M059J (cell line): ENCODE data around the gene OPN4. TPM values are rescaled to one million over a fixed set of nuclear protein-coding genes. Genes with fewer than 3 reads are reported as not detected.

ENCODE experiments used
- DNase-seq: peaks from one replicate; pipeline ENCODE4 v3.0.0-alpha.2; 2012; ENCODE audit warnings: low read depth
- total RNA-seq: library from RNA; depleted of rRNA; stranded (reverse); fragments of >200 nt; shearing (Covaris generic); gene quantifications from 2 replicates; pipeline ENCODE4 v1.2.3, GENCODE V29; 2014

OPN4 gene
- total RNA-seq, 1 experiment from 2014 or later, result 0.52 TPM

- DNase-seq, result peak; percentile 95
Observed at GRCh38 chr10:86647773-86648703, 6.3 kb upstream of the OPN4 start.

DNA sequence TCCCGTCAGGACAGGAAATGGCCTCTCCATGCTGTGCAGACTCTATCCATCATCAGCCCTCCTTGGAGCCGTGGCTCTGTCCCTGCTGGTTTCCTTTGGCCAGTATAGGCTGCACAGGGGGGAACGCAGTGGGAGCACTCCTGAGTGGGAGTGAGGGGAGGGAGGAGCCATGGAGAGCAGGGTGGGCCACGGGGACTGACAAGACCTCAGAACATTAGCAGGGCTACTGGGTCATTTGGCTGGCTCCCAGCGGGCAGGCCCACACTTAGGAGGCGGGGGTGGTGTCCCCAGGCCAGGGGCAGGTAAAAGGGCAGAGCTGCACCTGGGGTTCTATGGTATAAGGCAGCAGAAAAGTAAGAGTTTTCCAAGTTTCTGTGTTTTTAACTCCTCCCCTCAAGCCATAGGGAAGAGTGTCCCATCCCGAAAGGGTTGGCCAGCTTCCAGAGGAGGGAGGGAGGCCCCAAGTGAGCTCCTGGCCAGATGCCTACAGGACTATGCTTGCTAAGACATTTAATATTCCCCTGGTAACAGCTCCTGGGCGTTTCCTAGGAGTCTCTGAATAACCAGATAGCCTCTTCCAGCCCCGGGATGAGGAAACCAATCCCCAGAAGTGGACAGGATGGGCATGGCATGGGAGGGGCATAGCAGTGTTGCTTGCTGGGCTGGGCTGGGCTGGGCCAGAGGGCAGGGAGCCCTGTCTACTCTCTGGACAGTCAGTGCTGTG, 5.5 kb upstream of the OPN4 start:
- peak; percentile 98 for DNase-seq

DNA sequence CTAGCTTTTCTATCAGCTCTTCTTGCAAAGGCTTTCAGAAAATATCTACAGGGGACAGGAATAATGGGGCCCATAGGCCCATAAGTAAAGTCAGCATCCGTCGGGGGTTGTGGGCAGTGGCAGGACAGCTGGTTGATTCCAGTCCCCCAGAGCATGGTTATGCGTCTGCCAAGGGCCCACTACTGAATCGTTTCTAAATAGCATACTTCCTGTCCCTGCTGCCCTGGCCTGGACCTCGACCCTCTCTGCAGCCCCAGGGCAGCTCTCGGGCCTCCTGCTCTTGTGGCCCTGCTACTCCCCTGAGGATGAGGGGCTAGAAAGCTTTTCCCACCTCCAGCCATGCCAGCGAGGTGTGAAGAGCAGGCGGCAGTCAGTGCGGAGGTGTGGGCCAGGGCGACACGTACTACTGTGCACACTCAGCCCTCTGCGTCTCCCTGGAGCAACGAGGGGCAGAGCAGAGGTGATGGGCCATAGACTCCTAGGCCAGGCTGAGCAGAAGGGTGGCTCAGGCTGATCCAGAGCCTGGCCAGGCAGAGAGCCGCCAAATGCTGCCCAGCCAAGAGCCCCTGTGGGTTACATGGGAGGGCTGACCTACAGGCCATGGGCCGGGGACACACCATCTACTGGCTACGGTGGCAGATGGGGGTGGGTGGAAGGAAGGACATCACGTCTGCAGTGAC, 4.7 kb upstream of the OPN4 start:
- DNase-seq, result no peak

- DNase-seq, result no peak
Observed at GRCh38 chr10:86650151-86650550, 4.2 kb upstream of the OPN4 start.

DNA sequence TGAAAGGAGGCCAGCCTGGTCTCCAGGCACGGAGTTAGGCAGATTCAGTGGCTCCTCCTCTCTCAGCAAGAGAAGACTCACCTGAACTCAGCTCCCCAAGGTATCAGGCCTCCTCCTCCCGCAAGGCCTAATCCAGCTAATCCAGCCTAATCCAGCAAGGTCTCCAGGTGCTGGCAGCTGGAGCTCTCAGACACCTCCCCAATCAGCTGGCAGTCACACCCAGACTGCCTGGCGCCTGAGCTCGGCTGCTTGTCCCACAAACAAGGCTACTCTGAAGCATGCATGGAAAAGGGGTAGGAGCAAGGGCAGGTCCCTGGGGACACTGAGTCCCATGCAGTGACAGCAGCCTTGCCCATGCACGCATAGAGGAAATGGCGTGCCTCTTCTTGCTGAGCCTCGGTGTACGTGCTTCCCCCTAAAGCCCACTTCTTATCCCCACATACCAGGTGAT, 3.3 kb upstream of the OPN4 start:
- no peak for DNase-seq

DNA sequence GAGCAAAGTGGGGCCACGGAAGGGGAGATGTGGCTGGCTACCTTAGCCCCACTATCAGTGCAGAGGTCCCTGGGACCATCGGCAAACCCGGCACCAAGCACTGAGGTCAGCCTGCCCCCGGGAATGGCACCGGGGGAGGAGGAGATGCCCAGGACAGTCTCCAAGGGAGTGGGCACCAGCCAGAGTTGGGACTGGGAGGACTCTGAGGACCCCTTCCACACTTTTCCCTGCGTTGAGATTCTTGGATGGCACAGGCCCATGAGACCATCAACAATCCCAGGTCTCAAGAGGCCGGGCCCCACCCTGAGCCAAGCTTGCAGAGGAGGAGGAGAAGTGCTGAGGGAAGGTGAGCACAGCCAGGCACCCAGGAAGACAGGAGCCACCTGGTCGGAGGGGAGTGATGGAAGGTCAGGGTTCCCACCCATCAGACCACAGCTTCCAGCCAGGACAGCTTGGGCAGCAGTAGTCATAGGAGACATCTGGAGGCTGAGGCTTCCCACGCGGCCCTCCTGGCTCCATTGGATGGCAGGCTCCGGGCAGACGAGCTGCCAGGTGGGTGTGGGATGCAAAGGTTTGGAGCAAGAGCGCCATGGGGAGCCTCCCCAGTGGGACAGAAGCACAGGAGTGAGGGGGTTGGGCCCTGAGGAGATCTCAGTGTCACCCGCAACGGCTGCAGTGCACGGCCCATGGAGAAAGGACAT, 2.6 kb upstream of the OPN4 start:
- no peak for DNase-seq

DNA sequence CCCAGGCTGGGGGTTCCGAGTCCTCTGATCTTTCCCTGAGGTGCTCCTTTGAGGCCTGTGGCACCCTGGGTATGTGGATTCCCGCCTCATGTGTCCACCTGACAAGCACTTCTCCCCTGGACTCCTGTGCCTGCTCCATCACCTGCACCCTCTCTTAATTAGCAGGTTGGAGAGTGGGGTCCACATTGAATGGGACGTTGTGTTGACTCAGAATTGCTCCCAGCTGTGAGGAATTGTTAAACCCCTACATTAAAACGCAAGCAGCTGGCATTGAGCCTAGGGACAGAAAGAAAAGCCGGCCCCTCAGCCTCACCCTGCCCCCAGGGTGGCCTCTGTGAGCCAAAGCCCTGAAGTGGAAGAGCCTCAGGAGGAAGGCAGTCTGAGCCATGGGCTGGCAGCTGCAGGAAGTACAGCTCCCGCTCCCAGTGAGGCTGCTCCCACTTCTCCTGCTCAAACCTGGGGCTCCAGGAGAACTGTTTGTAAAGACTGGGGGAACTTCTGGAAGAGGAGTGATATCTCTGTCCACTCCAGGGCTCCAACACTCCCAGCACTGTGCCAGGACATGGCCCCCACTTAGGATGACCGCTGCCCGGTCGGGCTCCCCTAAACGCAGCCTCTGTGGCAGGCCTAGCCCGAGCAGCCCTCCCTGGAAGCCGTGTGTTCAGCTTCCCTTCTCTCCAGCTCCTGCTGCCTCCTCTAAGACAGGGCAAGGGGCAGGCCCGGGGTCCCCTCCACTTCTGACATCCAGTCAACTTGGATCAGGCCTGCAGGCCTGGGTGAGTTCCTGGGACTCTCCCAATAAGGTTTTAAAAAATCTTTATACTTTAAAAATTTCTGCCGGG, 1.8 kb upstream of the OPN4 start:
- DNase-seq, result peak; percentile 41

DNA sequence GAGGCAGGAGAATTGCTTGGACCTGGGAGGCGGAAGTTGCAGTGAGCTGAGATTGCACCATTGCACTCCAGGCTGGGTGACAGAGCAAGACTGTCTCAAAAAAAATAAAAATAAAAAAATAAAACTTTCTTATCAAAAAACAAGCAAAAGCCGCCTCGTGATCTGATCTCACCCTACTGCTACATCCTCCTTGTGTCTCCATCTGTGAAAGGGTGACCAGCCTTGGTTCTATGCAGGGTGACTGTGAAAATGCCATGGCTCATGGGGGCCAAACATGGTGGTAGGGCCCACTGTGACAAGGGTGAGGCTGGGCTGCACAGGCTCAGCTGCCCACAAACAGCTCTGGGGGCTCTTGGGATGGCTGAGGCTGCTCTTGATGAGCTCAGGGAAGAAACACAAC, 968 bp upstream of the OPN4 start:
- DNase-seq, result no peak

DNA sequence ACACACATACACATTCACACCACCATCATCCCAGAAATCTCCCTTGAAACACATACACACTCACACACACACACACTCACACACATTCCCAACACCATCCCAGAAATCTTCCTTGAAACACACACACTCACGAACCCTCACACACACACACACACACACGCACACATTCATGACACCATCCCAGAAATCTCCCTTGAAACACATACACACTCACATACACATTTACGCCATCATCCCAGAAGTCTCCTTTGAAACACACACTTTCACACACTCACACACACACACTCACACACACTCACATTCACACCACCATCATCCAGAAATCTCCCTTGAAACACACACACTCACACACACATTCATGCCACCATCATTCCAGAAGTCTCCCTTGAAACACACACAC, 360 bp upstream of the OPN4 start:
- no peak for DNase-seq

GRCh38 chr10:86655173-86655540, 810 bp downstream of the OPN4 start:
- no peak for DNase-seq

GRCh38 chr10:86655596-86655995, 1.2 kb downstream of the OPN4 start:
- DNase-seq, result no peak

GRCh38 chr10:86657011-86657395, 2.7 kb downstream of the OPN4 start:
- DNase-seq, result no peak

GRCh38 chr10:86657396-86658011, 3.2 kb downstream of the OPN4 start:
- DNase-seq, result peak; percentile 40

GRCh38 chr10:86658261-86658741, 4.0 kb downstream of the OPN4 start:
- no peak for DNase-seq

DNA sequence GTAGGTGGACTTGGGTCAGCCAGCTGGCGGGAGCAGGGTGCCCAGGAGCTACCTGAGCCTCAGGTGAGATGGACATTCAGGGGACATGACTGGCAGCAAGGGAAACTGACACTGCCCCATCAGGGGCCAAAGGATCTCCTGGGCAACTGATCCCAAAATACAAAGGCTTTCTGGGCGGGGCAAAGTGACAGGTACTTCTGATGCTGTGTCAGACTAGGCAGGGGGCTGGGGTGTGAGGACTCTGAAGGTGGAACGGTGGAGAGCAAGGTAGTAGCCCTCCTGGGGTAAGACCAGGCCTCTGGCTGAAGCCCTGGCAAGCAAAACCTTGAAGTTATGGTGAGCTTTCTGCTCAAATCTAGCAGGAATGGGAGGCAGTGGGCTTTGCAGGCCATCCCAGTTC, 4.4 kb downstream of the OPN4 start:
- no peak for DNase-seq

DNA sequence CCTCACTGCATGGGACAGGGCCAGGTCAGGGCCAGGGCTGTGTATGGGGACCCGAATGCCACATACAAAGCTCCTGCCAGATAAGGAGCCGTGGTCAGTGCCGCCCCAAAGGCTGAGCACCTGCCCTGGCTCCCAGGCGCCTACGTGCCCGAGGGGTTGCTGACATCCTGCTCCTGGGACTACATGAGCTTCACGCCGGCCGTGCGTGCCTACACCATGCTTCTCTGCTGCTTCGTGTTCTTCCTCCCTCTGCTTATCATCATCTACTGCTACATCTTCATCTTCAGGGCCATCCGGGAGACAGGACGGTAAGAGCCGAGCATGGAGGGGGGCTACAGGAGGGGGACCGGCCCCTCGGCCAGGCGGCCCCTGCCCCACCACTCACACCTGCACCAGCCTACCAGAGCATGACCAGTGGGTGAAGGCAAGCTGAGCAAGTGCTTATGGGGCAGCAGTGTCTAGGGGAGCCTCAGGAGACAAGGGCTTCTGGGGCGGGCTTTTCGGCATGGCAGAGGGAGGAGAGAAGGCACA, 4.9 kb downstream of the OPN4 start:
- DNase-seq, result no peak

- DNase-seq, result no peak
Observed at GRCh38 chr10:86659721-86660453, 5.5 kb downstream of the OPN4 start.

DNA sequence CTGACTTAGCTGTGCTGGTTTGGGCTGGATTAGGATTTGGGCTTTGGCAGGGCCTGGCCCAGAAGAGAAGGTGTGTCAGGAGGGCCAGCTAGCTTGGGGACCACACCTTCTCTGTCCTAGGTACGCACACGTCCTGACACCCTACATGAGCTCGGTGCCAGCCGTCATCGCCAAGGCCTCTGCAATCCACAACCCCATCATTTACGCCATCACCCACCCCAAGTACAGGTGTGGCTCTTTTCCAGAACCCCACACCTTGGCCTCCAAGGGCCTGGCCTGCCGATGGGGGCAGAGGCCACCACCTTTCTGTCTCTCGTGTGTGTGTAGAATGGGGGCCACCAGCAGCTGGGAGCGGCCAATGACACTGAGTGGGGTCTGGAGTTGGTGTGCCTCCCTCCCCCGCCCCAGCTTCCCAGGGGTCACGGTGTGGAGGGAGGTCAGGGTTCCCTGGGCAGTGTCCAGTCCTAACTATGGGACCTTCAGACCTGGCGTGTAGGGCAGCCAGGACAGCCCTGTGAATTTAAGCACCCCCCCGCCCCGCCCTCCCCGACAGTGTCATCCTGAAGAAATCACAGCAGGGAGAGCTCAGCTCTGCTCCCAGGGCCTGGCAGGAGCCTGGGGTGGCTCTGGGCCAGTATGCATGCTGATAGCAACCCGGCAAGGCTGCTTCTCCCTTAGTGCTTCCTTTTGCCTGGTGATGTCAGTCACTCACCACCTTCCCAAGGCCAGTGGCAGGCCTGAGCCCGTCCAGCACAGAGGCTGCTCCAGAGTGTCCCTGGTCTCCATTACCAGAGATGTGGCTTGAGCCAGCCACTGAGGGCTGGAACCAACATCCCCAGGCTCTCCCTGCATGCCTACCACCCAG, 7.0 kb downstream of the OPN4 start:
- DNase-seq, result peak; percentile 34
